IMR-90 (cell line): ENCODE measurements around the gene FTL.

ENCODE experiments used
- CEBPB ChIP-seq: IDR thresholded peaks from 2 replicates; pipeline ENCODE4 v1.6.1; 2012; ENCODE audit warnings: low read depth, low read length, improper control_type of control experiment
- CHD1 ChIP-seq: IDR thresholded peaks from 2 replicates; pipeline ENCODE4 v1.6.1; 2012; ENCODE audit warnings: low read depth, low read length, improper control_type of control experiment
- FOS ChIP-seq: fragments of 150-350 bp; IDR thresholded peaks from 2 replicates; pipeline ENCODE4 v1.6.1; 2016; ENCODE audit warnings: low read depth, low read length
- MAFK ChIP-seq: IDR thresholded peaks from 2 replicates; pipeline ENCODE4 v1.6.1; 2012; ENCODE audit warnings: low read depth, low read length, improper control_type of control experiment
- POLR2A ChIP-seq: IDR thresholded peaks from 2 replicates; pipeline ENCODE4 v1.6.1; 2012; ENCODE audit warnings: mild to moderate bottlenecking, low read depth, low read length
- RAD21 ChIP-seq: IDR thresholded peaks from 2 replicates; pipeline ENCODE4 v1.6.1; 2012; ENCODE audit warnings: low read length, improper control_type of control experiment
- RCOR1 ChIP-seq: IDR thresholded peaks from 2 replicates; pipeline ENCODE4 v1.6.1; 2012; ENCODE audit warnings: mild to moderate bottlenecking, low read length, improper control_type of control experiment; ENCODE audit not compliant: insufficient replicate concordance
- SMC3 ChIP-seq: fragments of 150-350 bp; IDR thresholded peaks from 2 replicates; pipeline ENCODE4 v1.6.1; 2016; ENCODE audit warnings: low read depth, mild to moderate bottlenecking, antibody characterized with exemption, low read length, moderate library complexity
- TF ChIP-seq, protein P1 (sequence below): fragments of 150-350 bp; IDR thresholded peaks from 2 replicates; pipeline ENCODE4 v1.6.1; 2017; ENCODE audit warnings: mild to moderate bottlenecking, antibody characterized with exemption, low read length, low read depth
- TF ChIP-seq, protein P2 (sequence below): conservative IDR thresholded peaks from 2 replicates; pipeline ENCODE4 v1.5.1; 2012; ENCODE audit warnings: mild to moderate bottlenecking, low read depth, low read length, improper control_type of control experiment

DNA sequence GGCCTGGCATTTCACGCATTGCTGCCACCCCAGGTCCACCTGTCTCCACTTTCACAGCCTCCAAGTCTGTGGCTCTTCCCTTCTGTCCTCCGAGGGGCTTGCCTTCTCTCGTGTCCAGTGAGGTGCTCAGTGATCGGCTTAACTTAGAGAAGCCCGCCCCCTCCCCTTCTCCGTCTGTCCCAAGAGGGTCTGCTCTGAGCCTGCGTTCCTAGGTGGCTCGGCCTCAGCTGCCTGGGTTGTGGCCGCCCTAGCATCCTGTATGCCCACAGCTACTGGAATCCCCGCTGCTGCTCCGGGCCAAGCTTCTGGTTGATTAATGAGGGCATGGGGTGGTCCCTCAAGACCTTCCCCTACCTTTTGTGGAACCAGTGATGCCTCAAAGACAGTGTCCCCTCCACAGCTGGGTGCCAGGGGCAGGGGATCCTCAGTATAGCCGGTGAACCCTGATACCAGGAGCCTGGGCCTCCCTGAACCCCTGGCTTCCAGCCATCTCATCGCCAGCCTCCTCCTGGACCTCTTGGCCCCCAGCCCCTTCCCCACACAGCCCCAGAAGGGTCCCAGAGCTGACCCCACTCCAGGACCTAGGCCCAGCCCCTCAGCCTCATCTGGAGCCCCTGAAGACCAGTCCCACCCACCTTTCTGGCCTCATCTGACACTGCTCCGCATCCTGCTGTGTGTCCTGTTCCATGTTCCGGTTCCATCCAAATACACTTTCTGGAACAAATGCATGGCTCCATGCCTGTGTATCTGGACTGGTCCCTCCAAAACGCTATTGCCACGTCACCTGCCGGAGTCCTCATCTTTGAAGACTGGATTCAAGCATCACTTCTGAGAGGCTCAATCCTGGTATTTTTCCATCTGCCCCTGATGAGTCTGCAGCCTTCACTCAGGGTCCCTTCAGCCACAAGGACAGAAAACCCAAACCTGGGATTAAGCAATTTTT, 42.3 kb upstream of the FTL start:
- no peak for TF ChIP-seq RCOR1
- no peak for TF ChIP-seq POLR2A
- TF ChIP-seq, protein P1, sequence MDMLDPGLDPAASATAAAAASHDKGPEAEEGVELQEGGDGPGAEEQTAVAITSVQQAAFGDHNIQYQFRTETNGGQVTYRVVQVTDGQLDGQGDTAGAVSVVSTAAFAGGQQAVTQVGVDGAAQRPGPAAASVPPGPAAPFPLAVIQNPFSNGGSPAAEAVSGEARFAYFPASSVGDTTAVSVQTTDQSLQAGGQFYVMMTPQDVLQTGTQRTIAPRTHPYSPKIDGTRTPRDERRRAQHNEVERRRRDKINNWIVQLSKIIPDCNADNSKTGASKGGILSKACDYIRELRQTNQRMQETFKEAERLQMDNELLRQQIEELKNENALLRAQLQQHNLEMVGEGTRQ, result no peak
- TF ChIP-seq MAFK, result no peak
- TF ChIP-seq, protein P2, sequence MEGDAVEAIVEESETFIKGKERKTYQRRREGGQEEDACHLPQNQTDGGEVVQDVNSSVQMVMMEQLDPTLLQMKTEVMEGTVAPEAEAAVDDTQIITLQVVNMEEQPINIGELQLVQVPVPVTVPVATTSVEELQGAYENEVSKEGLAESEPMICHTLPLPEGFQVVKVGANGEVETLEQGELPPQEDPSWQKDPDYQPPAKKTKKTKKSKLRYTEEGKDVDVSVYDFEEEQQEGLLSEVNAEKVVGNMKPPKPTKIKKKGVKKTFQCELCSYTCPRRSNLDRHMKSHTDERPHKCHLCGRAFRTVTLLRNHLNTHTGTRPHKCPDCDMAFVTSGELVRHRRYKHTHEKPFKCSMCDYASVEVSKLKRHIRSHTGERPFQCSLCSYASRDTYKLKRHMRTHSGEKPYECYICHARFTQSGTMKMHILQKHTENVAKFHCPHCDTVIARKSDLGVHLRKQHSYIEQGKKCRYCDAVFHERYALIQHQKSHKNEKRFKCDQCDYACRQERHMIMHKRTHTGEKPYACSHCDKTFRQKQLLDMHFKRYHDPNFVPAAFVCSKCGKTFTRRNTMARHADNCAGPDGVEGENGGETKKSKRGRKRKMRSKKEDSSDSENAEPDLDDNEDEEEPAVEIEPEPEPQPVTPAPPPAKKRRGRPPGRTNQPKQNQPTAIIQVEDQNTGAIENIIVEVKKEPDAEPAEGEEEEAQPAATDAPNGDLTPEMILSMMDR, result no peak
- TF ChIP-seq RAD21, result no peak
- no peak for TF ChIP-seq FOS
- no peak for TF ChIP-seq CEBPB
- no peak for TF ChIP-seq SMC3
- no peak for TF ChIP-seq CHD1
